RWPE2 (cell line): ENCODE measurements around the gene MAP1A.

Experiments
- ATAC-seq: fragments of 200-7000 bp; cut with Tn5 transposase; 3 replicates; pipeline ENCODE4 v1.9.1; 2021; ENCODE audit warnings: low read depth
- DNase-seq: peaks from one replicate; pipeline ENCODE4 v3.0.0-alpha.2; 2020; ENCODE audit warnings: low spot score
- H3K27ac ChIP-seq: fragments of 450-650 bp; 2 replicates; pipeline ENCODE4 v1.5.1; 2017; ENCODE audit warnings: mild to moderate bottlenecking; ENCODE audit not compliant: poor library complexity, severe bottlenecking
- H3K27me3 ChIP-seq: fragments of 250-450 bp; sonication (Bioruptor Pico); 2 replicates; pipeline ENCODE4 v1.5.1; 2021; ENCODE audit warnings: mild to moderate bottlenecking, moderate library complexity; ENCODE audit not compliant: insufficient read depth, poor library complexity, severe bottlenecking
- H3K36me3 ChIP-seq: fragments of 250-450 bp; sonication (Bioruptor Pico); 2 replicates; pipeline ENCODE4 v1.5.1; 2020; ENCODE audit warnings: low read depth, mild to moderate bottlenecking, moderate library complexity
- H3K4me1 ChIP-seq: fragments of 250-450 bp; sonication (Bioruptor Pico); 2 replicates; pipeline ENCODE4 v1.5.1; 2021; ENCODE audit warnings: mild to moderate bottlenecking, moderate library complexity; ENCODE audit not compliant: insufficient read depth, poor library complexity, severe bottlenecking
- H3K4me3 ChIP-seq: fragments of 250-450 bp; sonication (Bioruptor Pico); 2 replicates; pipeline ENCODE4 v1.5.1; 2021; ENCODE audit warnings: mild to moderate bottlenecking, moderate library complexity; ENCODE audit not compliant: severe bottlenecking
- H3K9me3 ChIP-seq: fragments of 250-450 bp; sonication (Bioruptor Pico); 2 replicates; pipeline ENCODE4 v1.5.1; 2021; ENCODE audit warnings: mild to moderate bottlenecking, moderate library complexity; ENCODE audit not compliant: severe bottlenecking
- CTCF ChIP-seq: fragments of 450-650 bp; IDR thresholded peaks from one replicate; pipeline ENCODE4 v1.5.1; 2017; ENCODE audit warnings: mild to moderate bottlenecking, moderate library complexity; ENCODE audit not compliant: poor library complexity, severe bottlenecking

Gene MAP1A

GRCh38 chr15:43517354-43518196 is at the start of gene MAP1A:
Gene MAP1A, plus strand, starts transcription at chr15:43517608. Its CDS starts 3,866 bp downstream, at chr15:43521474.
- H3K9me3 ChIP-seq = no peaks in the 10 kb centered on the region
- DNase-seq (no peak), ATAC-seq (no peak)
- H3K4me1 ChIP-seq = no peaks in the 10 kb centered on the region
- H3K36me3 ChIP-seq = no peaks in the 10 kb centered on the region
- H3K4me3 ChIP-seq = no peak within 1 kb of the TSS
- no peaks in the 10 kb centered on the region for H3K27me3 ChIP-seq
- no peak for TF ChIP-seq CTCF
- H3K27ac ChIP-seq = no peak within 1 kb of the TSS

- ATAC-seq (peak; percentile 36; the same call in 2 of the 3 replicates), DNase-seq (no peak)
- no peaks in the 10 kb centered on the region for H3K9me3 ChIP-seq
- H3K4me1 ChIP-seq = peaks cover 14% of the 10 kb centered on the region
- no peaks in the 10 kb centered on the region for H3K27me3 ChIP-seq
- no peak for TF ChIP-seq CTCF
- no peak overlapping the region for H3K27ac ChIP-seq
- no peak overlapping the region for H3K4me3 ChIP-seq
- H3K36me3 ChIP-seq = peaks cover 78% of the 10 kb centered on the region
These were observed 47.5 kb upstream of the MAP1A start for GRCh38 chr15:43469867-43470266.

DNA sequence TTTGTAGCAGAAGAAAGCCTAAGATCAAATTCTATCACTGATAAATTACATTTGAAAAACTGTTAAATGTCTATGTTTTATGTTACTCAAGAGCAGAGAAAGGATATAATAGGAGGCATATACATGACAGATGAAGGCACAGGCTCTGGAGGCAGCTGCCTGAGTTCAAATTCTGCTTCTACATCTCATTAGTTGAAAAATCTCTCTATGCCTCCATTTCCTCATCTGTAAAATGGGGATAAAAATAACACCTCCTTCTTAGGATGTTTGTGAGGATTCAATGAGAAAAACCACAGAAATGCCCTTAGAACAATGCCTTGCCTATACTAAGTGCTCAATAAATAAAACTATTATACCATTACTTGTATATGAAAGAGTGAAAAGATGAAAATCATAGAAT is 45.4 kb upstream of the MAP1A start:
- no peak overlapping the region for H3K4me3 ChIP-seq
- no peak overlapping the region for H3K27ac ChIP-seq
- peaks cover 7% of the 10 kb centered on the region for H3K4me1 ChIP-seq
- TF ChIP-seq CTCF = no peak
- H3K9me3 ChIP-seq = no peaks in the 10 kb centered on the region
- peaks cover 80% of the 10 kb centered on the region for H3K36me3 ChIP-seq
- DNase-seq (no peak), ATAC-seq (no peak)
- H3K27me3 ChIP-seq = no peaks in the 10 kb centered on the region

- ATAC-seq = no peak
- H3K36me3 ChIP-seq = peaks cover 90% of the 10 kb centered on the region
These were observed 43.5 kb upstream of the MAP1A start for GRCh38 chr15:43473885-43474284.

More at GRCh38 chr15:43473885-43474284, 43.5 kb upstream of the MAP1A start:
- TF ChIP-seq CTCF = no peak
- no peak overlapping the region for H3K27ac ChIP-seq
- no peaks in the 10 kb centered on the region for H3K27me3 ChIP-seq
- no peak for DNase-seq
- H3K4me3 ChIP-seq = no peak overlapping the region
- no peaks in the 10 kb centered on the region for H3K9me3 ChIP-seq
- H3K4me1 ChIP-seq = peaks cover 7% of the 10 kb centered on the region
